A673 (cell line): ENCODE data around the gene MSL1.

Experiments used
- CTCF ChIP-seq: fragments of 300-800, 200-600 bp; sonication (generic); conservative IDR thresholded peaks from 2 replicates; pipeline ENCODE4 v1.5.1; 2017; ENCODE audit warnings: low read depth, mild to moderate bottlenecking, antibody characterized with exemption, low read length, moderate library complexity, mixed read lengths
- EZH2 ChIP-seq: fragments of 200-600 bp; sonication (generic); IDR thresholded peaks from 2 replicates; pipeline ENCODE4 v1.6.1; 2017; ENCODE audit warnings: borderline replicate concordance, low read depth, mild to moderate bottlenecking, mixed read lengths, antibody characterized with exemption, low read length; ENCODE audit not compliant: poor library complexity, severe bottlenecking

- TF ChIP-seq CTCF (no peak), EZH2 (no peak)
Observed at GRCh38 chr17:40112191-40112711, 9.5 kb upstream of the MSL1 start.
